Activated CD8-positive, alpha-beta T cell treated with anti-CD3 and anti-CD28 coated beads, Interleukin-2, amount 10 ng/mL, durations not matched to agents 7 days and 5 days (primary cell): ENCODE data around the gene B4GALNT4. TPM values are rescaled to one million over a fixed set of nuclear protein-coding genes. Genes with fewer than 3 reads are reported as not detected.
"Not testable (repeated sequence)": the region's sequence is repeated elsewhere in the genome, so short reads cannot be mapped to it uniquely, and the experiment has no call there.

ENCODE experiments used
- ATAC-seq: fragments of 150-1000 bp; cut with Tn5 transposase; one replicate; pipeline ENCODE4 v1.10.0; 2021; ENCODE audit warnings: moderate library complexity
- CTCF ChIA-PET: fragments of 350-600 bp; sonication (Branson Sonifier 250); formaldehyde crosslinking; loops from one replicate; lab custom pipeline; 2021; ENCODE audit warnings: antibody characterized with exemption; lab: Charles Lee
- POLR2A ChIA-PET: fragments of 350-600 bp; sonication (Branson Sonifier 250); formaldehyde crosslinking; loops from one replicate; lab custom pipeline; 2021; ENCODE audit warnings: antibody characterized with exemption; lab: Charles Lee
- DNase-seq: peaks from one replicate; pipeline ENCODE4 v3.0.0-alpha.2; 2020
- H3K27ac Mint-ChIP-seq: one replicate; pipeline ENCODE4 v1.8.0; 2021; ENCODE audit warnings: mild to moderate bottlenecking, mixed read lengths
- H3K27me3 Mint-ChIP-seq: one replicate; pipeline ENCODE4 v1.8.0; 2021; ENCODE audit warnings: low read depth, mixed read lengths
- H3K36me3 Mint-ChIP-seq: one replicate; pipeline ENCODE4 v1.8.0; 2021; ENCODE audit warnings: low read depth, mixed read lengths
- H3K4me1 Mint-ChIP-seq: one replicate; pipeline ENCODE4 v1.8.0; 2021; ENCODE audit warnings: low read depth, mixed read lengths
- H3K4me3 Mint-ChIP-seq: one replicate; pipeline ENCODE4 v1.8.0; 2021; ENCODE audit warnings: mild to moderate bottlenecking, mixed read lengths
- H3K9me3 Mint-ChIP-seq: one replicate; pipeline ENCODE4 v1.8.0; 2022; ENCODE audit warnings: mixed read lengths; ENCODE audit not compliant: insufficient read depth
- total RNA-seq, 2 experiments: library from RNA; stranded (reverse); gene quantifications; one replicate each; pipeline ENCODE4 v1.2.3, GENCODE V29; 2021

B4GALNT4 gene
- total RNA-seq, 2 experiments from 2014 or later = 0.26 to 0.52 TPM

DNA sequence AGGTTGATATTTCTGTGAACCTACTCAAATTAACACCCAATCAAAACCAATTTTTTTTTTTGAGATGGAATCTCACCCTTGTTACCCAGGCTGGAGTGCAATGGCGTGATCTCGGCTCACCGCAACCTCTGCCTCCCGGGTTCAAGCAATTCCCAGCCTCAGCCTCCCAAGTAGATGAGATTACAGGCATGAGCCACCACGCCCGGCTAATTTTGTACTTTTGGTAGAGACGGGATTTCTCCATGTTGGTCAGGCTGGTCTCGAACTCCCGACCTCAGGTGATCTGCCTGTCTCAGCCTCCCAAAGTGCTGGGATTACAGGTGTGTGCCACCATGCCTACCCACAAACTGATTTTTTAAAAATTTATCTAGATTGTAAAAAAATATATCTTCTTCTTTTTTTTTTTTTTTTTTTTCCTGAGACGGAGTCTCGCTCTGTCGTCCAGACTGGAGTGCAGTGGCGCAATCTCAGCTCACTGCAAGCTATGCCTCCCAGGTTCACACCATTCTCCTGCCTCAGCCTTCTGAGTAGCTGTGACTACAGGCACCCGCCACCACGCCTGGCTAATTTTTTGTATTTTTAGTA is 40.7 kb upstream of the B4GALNT4 start:
- not testable (repeated sequence) for H3K4me3 Mint-ChIP-seq, ATAC-seq, H3K27me3 Mint-ChIP-seq, H3K9me3 Mint-ChIP-seq
- DNase-seq = peak; percentile 20
- ChIA-PET CTCF (interaction anchor here (0.7 to 4.4 kb wide), 7 partner anchors 12 to 41 kb away, joined by 3 to 16 read pairs (median 4); no protein-coding TSS in a partner anchor), POLR2A (interaction anchor here (1.6 to 3.3 kb wide), 7 partner anchors 12 to 61 kb away, joined by 5 to 30 read pairs (median 12); no protein-coding TSS in a partner anchor)
- Mint-ChIP-seq H3K4me1 (peaks cover 91% of the 10 kb centered on the region), H3K36me3 (peaks cover 24% of the 10 kb centered on the region), H3K27ac (peak overlapping the region; percentile 86)

DNA sequence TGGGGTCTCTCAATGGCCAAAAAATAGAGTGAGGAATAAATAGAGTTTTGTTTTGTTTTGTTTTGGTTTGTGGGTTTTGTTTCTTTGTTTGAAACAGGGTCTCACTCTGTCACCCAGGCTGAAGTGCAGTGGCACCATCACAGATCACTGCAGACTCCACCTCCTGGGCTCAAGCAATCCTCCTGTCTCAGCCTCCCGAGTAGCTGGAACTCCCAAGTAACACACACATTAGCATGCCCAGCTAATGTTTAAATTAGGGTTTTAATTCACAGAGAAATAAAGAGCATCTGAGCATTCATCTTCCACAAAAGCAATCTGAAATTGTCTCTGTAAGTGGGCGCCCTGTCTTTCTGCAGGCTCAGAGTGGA is 39.4 kb upstream of the B4GALNT4 start:
- peak; percentile 20 for DNase-seq
- CTCF ChIA-PET = interaction anchor here (1.1 to 4.4 kb wide), 6 partner anchors 10 to 118 kb away, joined by 3 to 16 read pairs (median 6); no protein-coding TSS in a partner anchor
- ATAC-seq = no peak
- peaks cover 23% of the 10 kb centered on the region for H3K36me3 Mint-ChIP-seq
- H3K27ac Mint-ChIP-seq = peak overlapping the region; percentile 86
- peak overlapping the region; percentile 35 for H3K4me3 Mint-ChIP-seq
- POLR2A ChIA-PET = interaction anchor here (0.6 to 3.3 kb wide), 10 partner anchors 10 to 419 kb away, joined by 3 to 23 read pairs (median 6); partner anchors contain the start of gene IFITM2
- H3K27me3 Mint-ChIP-seq = no peaks in the 10 kb centered on the region
- H3K9me3 Mint-ChIP-seq = peaks cover 4% of the 10 kb centered on the region
- H3K4me1 Mint-ChIP-seq = peaks cover 83% of the 10 kb centered on the region

DNA sequence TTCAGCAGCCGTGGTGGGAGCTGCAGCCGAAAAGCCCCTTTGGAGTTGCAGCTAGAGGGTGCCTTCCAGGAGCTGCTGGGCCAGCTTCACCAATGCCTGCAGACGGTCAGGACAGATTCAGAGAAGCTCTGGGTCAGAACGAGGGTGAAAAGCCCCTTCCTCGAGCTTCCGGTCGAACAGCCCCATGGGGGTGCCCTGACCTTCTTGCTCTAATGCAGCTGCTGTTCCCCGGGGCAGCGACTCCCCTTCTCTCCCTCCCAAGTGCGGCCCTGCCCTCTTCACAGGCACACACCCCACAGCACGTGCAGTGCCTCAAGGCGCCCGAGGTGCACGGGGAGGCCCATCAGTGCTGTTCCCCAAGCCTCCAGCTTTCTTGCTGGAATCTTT is 39.0 kb upstream of the B4GALNT4 start:
- ATAC-seq (no peak), DNase-seq (peak; percentile 27)
- Mint-ChIP-seq H3K36me3 (peaks cover 23% of the 10 kb centered on the region), H3K27ac (peak overlapping the region; percentile 86), H3K4me3 (peak overlapping the region; percentile 35), H3K27me3 (no peaks in the 10 kb centered on the region), H3K4me1 (peaks cover 81% of the 10 kb centered on the region), H3K9me3 (peaks cover 4% of the 10 kb centered on the region)
- ChIA-PET CTCF (interaction anchor here (1.1 to 4.4 kb wide), 5 partner anchors 10 to 118 kb away, joined by 3 to 16 read pairs (median 9); no protein-coding TSS in a partner anchor), POLR2A (interaction anchor here (0.6 to 3.3 kb wide), 11 partner anchors 10 to 418 kb away, joined by 3 to 23 read pairs (median 5); partner anchors contain the start of gene IFITM2)

DNA sequence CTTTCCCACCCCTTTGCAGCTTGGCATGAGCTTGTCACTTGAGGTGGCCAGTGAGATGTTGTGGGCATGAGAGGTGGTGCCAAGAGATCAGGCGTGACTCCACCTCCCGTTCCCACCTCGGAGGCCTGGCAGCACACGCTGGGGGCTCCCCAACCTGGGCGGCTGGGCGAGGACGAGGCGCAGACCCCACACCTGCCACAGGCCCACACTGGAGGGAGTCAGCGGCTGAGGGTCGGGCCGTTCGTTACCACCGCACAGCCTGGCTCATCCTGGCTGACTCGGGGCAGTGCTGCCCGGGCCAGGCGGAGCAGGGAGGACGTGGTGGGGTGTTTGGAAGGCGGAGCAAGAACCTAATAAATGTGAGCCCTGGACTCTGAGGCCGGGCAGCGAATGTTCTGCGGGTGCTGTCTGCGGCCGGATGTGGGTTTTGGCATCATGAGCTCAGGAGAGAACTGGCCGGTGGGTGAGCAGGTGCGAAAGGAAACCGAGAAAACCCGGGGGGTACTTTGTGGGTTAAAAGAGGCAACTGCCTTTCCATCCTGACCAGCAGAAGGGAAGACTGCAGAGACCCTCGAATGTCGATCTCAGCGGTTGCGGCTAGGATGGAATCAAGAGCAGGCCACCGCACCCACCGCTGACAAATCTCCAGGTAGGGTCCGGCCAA is 38.5 kb upstream of the B4GALNT4 start:
- H3K36me3 Mint-ChIP-seq = peaks cover 23% of the 10 kb centered on the region
- peaks cover 81% of the 10 kb centered on the region for H3K4me1 Mint-ChIP-seq
- ATAC-seq (peak; percentile 23), DNase-seq (peak; percentile 71)
- peak overlapping the region; percentile 86 for H3K27ac Mint-ChIP-seq
- ChIA-PET POLR2A (interaction anchor here (0.6 to 3.3 kb wide), 10 partner anchors 9 to 418 kb away, joined by 3 to 23 read pairs (median 4); partner anchors contain the start of gene IFITM2), CTCF (interaction anchor here (0.7 to 4.4 kb wide), 6 partner anchors 10 to 117 kb away, joined by 3 to 16 read pairs (median 6); no protein-coding TSS in a partner anchor)
- peaks cover 4% of the 10 kb centered on the region for H3K9me3 Mint-ChIP-seq
- peak overlapping the region; percentile 64 for H3K4me3 Mint-ChIP-seq
- H3K27me3 Mint-ChIP-seq = no peaks in the 10 kb centered on the region

DNA sequence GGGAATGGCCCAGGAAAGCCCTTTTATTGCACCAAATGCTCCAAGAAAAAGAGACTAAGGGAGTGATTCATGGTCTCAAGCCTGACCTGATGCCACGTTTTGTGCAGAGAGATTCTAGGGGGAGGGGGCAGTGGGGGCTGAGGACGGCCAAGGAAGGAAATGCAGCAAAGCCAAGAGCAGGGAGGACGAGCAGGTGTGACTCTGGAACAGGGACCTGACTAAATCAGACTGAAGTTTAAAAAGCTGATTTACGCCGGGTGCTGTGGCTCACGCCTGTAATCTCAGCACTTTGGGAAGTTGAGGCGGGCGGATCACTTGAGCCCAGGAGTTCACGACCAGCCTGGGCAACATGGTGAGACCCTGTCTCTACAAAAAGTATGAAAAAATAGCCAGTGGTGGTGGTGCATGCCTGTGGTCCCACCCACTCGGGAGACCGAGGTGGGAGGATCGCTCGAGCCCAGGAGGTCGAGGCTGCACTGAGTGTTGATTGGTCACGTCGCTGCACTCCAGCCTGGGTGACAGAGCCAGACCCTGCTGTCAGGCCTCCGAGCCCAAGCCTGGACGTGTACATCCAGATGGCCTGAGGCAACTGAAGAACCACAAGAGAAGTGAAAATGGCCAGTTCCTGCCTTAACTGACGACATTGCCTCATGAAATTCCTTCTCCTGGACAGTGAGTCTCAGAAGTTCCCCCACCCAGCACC is 37.8 kb upstream of the B4GALNT4 start:
- Mint-ChIP-seq H3K36me3 (peaks cover 21% of the 10 kb centered on the region), H3K27me3 (no peaks in the 10 kb centered on the region), H3K4me1 (peaks cover 81% of the 10 kb centered on the region), H3K4me3 (peak overlapping the region; percentile 64), H3K9me3 (peaks cover 4% of the 10 kb centered on the region), H3K27ac (peak overlapping the region; percentile 86)
- CTCF ChIA-PET = interaction anchor here (0.7 to 2.5 kb wide), 3 partner anchors 14 to 24 kb away, joined by 3 to 9 read pairs (median 3); no protein-coding TSS in a partner anchor
- ATAC-seq (no peak), DNase-seq (no peak)
- POLR2A ChIA-PET = interaction anchor here (1.0 to 3.3 kb wide), 6 partner anchors 15 to 85 kb away, joined by 3 to 23 read pairs (median 8); partner anchors contain the start of gene IFITM2

DNA sequence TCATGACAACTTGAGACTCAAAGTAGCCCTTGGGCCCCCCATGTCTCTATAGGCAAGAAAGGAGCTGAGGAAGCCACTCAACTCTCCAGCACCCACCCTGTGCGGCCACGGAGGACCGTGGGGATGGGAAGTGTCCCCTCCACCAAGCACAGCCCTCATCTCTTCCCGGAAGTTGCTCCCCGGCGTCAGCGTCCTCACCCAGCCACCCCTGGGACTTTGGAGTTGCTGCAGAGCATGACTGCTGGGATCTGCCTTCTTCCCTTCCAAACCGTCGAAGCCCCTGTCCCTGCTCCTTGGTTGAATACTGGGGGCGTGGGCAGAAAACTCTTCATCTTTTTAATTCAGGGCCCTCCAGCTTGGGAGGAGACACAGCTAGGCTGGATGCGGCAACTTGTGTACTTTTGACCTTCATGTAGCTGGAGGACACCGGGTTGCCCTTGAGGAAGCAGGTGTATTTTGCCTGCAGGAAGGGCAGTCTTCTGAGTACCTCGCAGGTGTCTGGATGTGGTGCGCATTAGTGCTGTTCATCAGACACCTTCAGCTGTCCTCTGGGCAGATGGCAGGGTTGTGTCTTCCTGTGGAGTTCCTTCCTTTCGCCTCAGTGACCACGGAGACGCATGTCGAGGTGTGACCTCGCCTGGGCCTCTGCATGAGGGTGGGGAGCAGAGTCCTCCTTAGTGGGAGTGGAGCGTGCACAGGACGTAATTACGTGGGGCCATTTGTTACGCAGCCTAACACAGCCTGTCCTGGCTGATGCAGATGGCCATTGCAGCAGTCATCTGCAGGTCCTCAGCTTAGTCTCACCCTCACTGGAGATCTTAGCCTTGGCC is 36.4 kb upstream of the B4GALNT4 start:
- DNase-seq (no peak), ATAC-seq (no peak)
- Mint-ChIP-seq H3K27ac (no peak overlapping the region), H3K36me3 (peaks cover 21% of the 10 kb centered on the region), H3K9me3 (peaks cover 4% of the 10 kb centered on the region), H3K4me3 (no peak overlapping the region), H3K27me3 (no peaks in the 10 kb centered on the region), H3K4me1 (peaks cover 75% of the 10 kb centered on the region)
- ChIA-PET CTCF (interaction anchor here (0.9 to 2.2 kb wide), 3 partner anchors 9 to 27 kb away, joined by 3 to 5 read pairs (median 3); no protein-coding TSS in a partner anchor), POLR2A (interaction anchor here (0.8 kb wide), 2 partner anchors 9 to 84 kb away, joined by 3 read pairs; no protein-coding TSS in a partner anchor)

DNA sequence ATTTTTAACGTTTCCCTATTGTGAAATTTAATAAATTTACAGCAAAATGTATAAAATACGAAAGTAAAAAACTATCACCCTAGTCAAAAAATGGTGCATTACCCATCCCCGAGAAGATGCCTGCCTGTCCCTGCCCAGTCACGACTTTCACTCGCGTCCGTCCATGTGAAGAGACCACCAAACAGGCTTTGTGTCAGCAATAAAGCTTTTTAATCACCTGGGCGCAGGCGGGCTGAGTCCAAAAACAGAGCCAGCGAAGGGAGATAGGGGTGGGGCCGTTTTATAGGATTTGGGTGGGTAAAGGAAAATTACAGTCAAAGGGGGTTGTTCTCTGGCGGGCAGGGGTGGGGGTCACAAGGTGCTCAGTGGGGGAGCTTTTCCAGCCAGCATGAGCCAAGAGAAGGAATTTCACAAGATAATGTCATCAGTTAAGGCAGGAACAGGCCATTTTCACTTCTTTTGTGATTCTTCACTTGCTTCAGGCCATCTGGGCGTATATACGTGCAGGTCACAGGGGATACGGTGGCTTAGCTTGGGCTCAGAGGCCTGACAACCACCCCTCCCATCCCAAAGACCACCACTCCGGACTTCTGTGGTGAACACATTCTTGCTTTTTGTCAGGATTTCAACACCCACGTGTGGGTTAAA is 35.6 kb upstream of the B4GALNT4 start:
- POLR2A ChIA-PET = interaction anchor here (0.8 kb wide), 2 partner anchors 9 to 83 kb away, joined by 3 read pairs; no protein-coding TSS in a partner anchor
- not testable (repeated sequence) for H3K9me3 Mint-ChIP-seq, DNase-seq, H3K27ac Mint-ChIP-seq, ATAC-seq, H3K27me3 Mint-ChIP-seq, H3K4me3 Mint-ChIP-seq
- H3K36me3 Mint-ChIP-seq = peaks cover 21% of the 10 kb centered on the region
- peaks cover 68% of the 10 kb centered on the region for H3K4me1 Mint-ChIP-seq
- CTCF ChIA-PET = interaction anchor here (2.2 kb wide), 1 partner anchor 28 kb away, joined by 5 read pairs; no protein-coding TSS in a partner anchor

DNA sequence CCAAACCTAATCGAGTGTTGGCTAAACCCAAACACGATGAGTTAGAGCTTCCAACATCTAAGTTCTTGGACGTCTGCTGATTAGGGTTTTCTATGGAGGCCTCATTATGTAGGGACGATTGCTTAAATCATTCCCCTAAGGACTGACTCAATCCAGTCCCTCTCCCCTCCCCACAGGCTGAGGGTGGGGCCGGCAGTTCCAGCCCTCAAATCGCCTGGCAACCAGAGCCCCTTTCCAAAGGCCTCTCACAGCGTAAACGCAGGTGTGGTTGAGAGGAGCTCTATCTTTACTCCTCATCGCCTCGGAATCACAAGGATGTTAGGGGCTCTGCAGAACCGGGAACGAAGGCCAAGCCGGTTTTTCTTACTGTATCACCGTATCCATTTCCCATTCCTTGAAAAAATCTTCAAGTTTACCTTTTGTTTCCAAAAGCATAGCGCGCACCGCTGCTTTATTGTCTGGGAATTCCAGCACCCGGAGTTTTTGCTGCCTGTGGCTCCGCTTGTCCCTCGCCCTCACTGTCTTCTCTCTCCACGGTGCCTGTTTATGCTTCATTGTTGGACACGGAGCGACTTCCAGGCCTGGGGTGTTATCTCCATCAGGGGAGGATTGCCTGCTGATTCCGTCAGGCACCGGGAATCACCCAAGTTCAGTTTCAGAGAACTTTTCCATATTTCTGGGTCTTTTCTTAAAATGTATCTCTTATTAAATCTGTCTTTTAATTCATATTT is 34.9 kb upstream of the B4GALNT4 start:
- DNase-seq (no peak), ATAC-seq (no peak)
- Mint-ChIP-seq H3K4me3 (no peak overlapping the region), H3K9me3 (peaks cover under 1% of the 10 kb centered on the region), H3K27ac (no peak overlapping the region), H3K4me1 (peaks cover 62% of the 10 kb centered on the region), H3K36me3 (peaks cover 17% of the 10 kb centered on the region), H3K27me3 (no peaks in the 10 kb centered on the region)
- ChIA-PET CTCF (interaction anchor here (2.2 kb wide), 1 partner anchor 29 kb away, joined by 5 read pairs; no protein-coding TSS in a partner anchor), POLR2A (no interaction called here)

DNA sequence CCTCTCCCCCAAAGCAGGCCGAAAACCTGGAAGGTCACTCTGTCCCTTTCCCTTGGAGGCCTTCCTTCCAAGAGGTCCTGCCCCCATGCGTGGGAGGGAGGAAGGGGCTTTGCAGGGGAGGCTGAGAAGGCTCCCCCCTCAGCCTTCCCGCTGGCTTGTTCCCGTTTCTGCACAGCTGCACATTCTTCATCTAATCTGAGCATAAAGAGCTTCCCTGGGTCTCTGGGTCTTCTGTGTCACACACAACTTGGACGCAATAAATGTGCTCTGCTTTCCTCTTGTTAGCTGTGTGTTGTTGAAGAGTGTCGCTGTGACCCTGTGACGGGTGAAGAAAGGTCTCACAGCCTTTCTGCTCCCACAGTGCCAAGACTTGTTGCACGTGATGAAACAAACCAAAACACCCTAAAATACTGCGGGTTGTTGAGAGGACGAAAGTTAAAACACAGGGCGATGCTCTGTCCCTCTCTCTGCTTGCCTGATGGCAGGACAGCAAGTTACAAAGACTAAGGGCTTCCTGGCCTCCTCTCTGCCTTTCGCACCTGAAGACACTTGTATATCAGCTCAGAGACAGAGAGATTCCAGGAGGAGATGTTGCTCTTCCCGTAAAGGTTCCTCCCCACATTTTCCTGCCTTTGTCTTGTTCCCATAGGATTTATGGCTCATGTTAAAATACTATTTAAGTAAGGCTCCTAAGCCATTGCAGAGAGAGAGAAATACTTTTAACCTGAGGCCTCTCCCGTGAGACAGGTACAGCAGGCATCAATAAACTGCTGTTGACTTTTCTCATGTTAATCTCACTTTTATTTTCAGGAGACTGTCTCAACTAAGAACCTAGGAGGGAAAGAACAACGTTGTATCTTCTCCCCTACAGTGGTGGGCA is 33.3 kb upstream of the B4GALNT4 start:
- H3K27ac Mint-ChIP-seq = no peak overlapping the region
- ChIA-PET POLR2A (no interaction called here), CTCF (no interaction called here)
- peaks cover 11% of the 10 kb centered on the region for H3K36me3 Mint-ChIP-seq
- DNase-seq (no peak), ATAC-seq (no peak)
- no peaks in the 10 kb centered on the region for H3K27me3 Mint-ChIP-seq
- H3K4me3 Mint-ChIP-seq = no peak overlapping the region
- H3K4me1 Mint-ChIP-seq = peaks cover 53% of the 10 kb centered on the region
- H3K9me3 Mint-ChIP-seq = no peaks in the 10 kb centered on the region
